Right lobe of liver (tissue), 6 donors: ENCODE data around the gene NEDD4L. TPM values are rescaled to one million over a fixed set of nuclear protein-coding genes. Genes with fewer than 3 reads are reported as not detected.

Source experiments
- ATAC-seq, 4 donors: fragments of 200-7000 bp; cut with Tn5 transposase; one replicate each; pipeline ENCODE4 v1.9.1; 2020; ENCODE audit warnings: mild to moderate bottlenecking in 4 of 4, moderate library complexity in 4 of 4
- DNase-seq, 3 donors: peaks; one replicate each; pipeline ENCODE4 v3.0.0-alpha.2; 2020
- H3K27ac ChIP-seq, 3 donors: fragments of 200-600 bp; one replicate each; pipeline ENCODE4 v1.8.0; 2022
- H3K27me3 ChIP-seq, 2 donors: fragments of 200-600 bp; one replicate each; pipeline ENCODE4 v1.8.0; 2022
- H3K36me3 ChIP-seq, 4 donors: fragments of 200-600 bp; sonication (generic) in 1 of 4; one replicate each; pipeline versions ENCODE4 v1.5.1 to v1.8.0; 2017 to 2022; ENCODE audit warnings: control low read depth in 1 of 4
- H3K4me1 ChIP-seq, 4 donors: fragments of 200-600 bp; sonication (generic) in 1 of 4; one replicate each; pipeline versions ENCODE4 v1.5.1 to v1.8.0; 2017 to 2022; ENCODE audit warnings: control low read depth in 1 of 4
- H3K4me3 ChIP-seq, 3 donors: fragments of 200-600 bp; one replicate each; pipeline ENCODE4 v1.8.0; 2022
- H3K9me3 ChIP-seq, 4 donors: fragments of 200-600 bp; sonication (generic) in 1 of 4; one replicate each; pipeline versions ENCODE4 v1.5.1 to v1.8.0; 2017 to 2022; ENCODE audit warnings: control low read depth in 1 of 4
- POLR2A ChIP-seq: fragments of 450-650 bp; IDR thresholded peaks from one replicate; pipeline ENCODE4 v1.6.1; 2017; ENCODE audit warnings: antibody characterized with exemption, mild to moderate bottlenecking
- WGBS: methylation state at CpG from one replicate; pipeline ENCODE4 v1.1.6; 2018; ENCODE audit warnings: low coverage, low lambda C conversion rate; ENCODE audit not compliant: insufficient coverage; ENCODE audit errors: missing lambda C conversion rate; 5-methylcytosine and 5-hydroxymethylcytosine counted together
- intact Hi-C, 2 donors: fragments of 100-400 bp; cut with DNase I; formaldehyde crosslinking; loops; one replicate each; pipeline versions ENCODE4 v1.11.2 to v1.14.1; 2022
- total RNA-seq, 6 experiments: library from RNA; depleted of rRNA in 2 of 6; stranded (reverse); fragments of >200 nt in 2 of 6; fragmentation: NEBNext Ultra II Directional in 3 of 6; extraction: Animal tissue kit (Norgen Biotek cat#: 25700) in 3 of 6; gene quantifications; one replicate each; pipeline versions ENCODE4 v1.1.0 to v1.2.4, GENCODE V29; 2016 to 2023
- TF ChIP-seq, protein P1 (sequence below), 4 donors: fragments of 200-600 bp in 3 of 4; fragments of 450-650 bp in 1 of 4; IDR thresholded peaks; one replicate each; pipeline versions ENCODE4 v1.5.1 to v1.8.0; 2016 to 2022; ENCODE audit warnings: antibody characterized with exemption in 4 of 4, mild to moderate bottlenecking in 2 of 4
- donor health status: DM: no; HTN: yes; CAD: no.
- donor health status: DM: no; HTN: no; CAD: no.
- donor health status: DM: no; HTN: no; CAD: no.
- donor health status: DM: no; HTN: yes; CAD: no.
- donor health status: DM: no; HTN: yes; CAD: no.

Gene NEDD4L
- total RNA-seq, 6 experiments from 2014 or later: 21.5 to 41.0 (median 33.2) TPM

DNA sequence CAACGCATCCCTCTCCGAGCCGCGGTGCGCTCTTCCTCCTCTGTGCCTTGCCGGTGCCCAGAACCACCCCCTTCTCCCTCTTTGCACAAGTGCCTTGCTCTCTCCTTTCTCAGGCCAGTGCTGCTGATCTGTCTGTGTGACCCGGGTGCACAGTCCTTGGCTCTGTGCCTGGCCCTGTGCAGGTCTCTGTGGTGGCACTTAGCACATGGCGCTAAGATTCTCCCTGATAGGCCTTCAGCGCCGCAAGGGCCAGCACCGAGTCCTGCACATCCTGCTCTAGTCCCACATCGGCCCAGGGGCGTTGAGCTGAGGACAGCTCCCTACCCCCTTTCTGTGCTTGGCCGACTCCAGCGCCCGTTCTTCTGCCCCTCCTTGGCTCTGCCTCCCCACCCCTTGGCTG, 136.1 kb downstream of the NEDD4L start:
- no peak overlapping the region for H3K4me3 ChIP-seq
- no peak overlapping the region for H3K27ac ChIP-seq
- H3K36me3 ChIP-seq: no peaks in the 10 kb centered on the region
- H3K9me3 ChIP-seq: no peaks in the 10 kb centered on the region
- DNase-seq: peak; percentile 68 to 76 (median 75)
- 60% methylated on average over 7 of the region's 16 CpGs for WGBS
- TF ChIP-seq, protein P1, sequence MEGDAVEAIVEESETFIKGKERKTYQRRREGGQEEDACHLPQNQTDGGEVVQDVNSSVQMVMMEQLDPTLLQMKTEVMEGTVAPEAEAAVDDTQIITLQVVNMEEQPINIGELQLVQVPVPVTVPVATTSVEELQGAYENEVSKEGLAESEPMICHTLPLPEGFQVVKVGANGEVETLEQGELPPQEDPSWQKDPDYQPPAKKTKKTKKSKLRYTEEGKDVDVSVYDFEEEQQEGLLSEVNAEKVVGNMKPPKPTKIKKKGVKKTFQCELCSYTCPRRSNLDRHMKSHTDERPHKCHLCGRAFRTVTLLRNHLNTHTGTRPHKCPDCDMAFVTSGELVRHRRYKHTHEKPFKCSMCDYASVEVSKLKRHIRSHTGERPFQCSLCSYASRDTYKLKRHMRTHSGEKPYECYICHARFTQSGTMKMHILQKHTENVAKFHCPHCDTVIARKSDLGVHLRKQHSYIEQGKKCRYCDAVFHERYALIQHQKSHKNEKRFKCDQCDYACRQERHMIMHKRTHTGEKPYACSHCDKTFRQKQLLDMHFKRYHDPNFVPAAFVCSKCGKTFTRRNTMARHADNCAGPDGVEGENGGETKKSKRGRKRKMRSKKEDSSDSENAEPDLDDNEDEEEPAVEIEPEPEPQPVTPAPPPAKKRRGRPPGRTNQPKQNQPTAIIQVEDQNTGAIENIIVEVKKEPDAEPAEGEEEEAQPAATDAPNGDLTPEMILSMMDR (IDR thresholded peaks at IDR 0.05): no peak
- TF ChIP-seq POLR2A: no peak
- H3K27me3 ChIP-seq: no peaks in the 10 kb centered on the region
- ATAC-seq: peak; percentile 77 to 86 (median 83)
- intact Hi-C loops: no loop called here
- peaks cover 0 to 9% (median 0%) of the 10 kb centered on the region in 4 donors for H3K4me1 ChIP-seq

DNA sequence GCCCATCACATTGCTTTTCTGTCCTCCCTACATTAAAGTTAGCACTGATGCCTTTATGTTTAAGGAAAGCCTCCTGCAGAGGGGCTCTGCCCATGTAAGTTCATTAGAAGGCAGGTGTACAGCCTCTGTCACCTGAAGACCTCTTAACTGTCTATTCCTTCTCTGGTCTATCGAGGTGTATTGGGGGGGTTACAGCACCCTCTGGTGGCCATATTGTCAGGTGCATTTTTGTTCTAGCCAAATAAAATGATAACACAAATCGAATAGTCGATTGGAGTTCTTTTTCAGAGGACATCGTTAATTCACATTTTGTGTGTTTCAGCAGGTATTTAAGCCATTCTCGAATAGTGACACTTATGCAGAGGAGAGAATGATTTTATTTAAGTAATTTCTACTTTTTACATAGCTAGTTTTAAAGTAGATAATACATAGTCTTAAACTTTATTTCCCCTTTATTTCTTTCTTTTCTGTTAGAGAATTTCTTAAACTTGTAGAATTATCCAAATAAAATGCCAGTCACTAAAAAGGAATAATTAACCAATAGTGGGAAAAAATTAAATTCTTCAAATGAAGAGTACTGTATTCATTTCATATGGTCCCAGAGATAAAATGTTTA, 136.8 kb downstream of the NEDD4L start:
- TF ChIP-seq POLR2A: no peak
- TF ChIP-seq, protein P1 (IDR thresholded peaks at IDR 0.05): peak; percentile 80 to 92 (median 92)
- ATAC-seq: peak; percentile 80 to 87 (median 81)
- 12% methylated on average over 5 of the region's 5 CpGs for WGBS
- Histone ChIP-seq H3K9me3 (no peaks in the 10 kb centered on the region), H3K4me3 (no peak overlapping the region), H3K4me1 (peaks cover 0 to 9% (median 0%) of the 10 kb centered on the region in 4 donors), H3K36me3 (no peaks in the 10 kb centered on the region), H3K27me3 (no peaks in the 10 kb centered on the region), H3K27ac (no peak overlapping the region)
- intact Hi-C loops: no loop called here
- peak in 1 of 3 donors; percentile 61 for DNase-seq

DNA sequence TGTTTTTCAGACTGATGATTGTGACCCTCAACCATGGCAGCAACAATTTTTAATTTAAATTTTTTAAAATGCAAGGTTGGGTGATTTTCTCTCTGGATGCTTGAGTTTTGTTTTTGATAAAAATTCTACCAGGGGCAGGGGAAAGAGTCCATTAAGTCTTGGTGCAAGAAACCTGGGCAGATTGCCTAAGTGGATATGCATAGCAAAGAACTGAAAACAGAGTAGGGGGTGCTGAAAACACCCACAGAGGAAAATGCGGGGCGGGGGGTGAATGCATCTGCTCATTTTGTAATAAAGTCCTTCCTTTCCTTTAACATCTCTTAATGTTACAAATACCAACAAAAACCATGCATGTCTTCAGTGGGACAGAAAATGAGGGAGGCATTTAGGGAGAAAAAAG, 138.0 kb downstream of the NEDD4L start:
- H3K4me1 ChIP-seq: peaks cover 0 to 9% (median 0%) of the 10 kb centered on the region in 4 donors

DNA sequence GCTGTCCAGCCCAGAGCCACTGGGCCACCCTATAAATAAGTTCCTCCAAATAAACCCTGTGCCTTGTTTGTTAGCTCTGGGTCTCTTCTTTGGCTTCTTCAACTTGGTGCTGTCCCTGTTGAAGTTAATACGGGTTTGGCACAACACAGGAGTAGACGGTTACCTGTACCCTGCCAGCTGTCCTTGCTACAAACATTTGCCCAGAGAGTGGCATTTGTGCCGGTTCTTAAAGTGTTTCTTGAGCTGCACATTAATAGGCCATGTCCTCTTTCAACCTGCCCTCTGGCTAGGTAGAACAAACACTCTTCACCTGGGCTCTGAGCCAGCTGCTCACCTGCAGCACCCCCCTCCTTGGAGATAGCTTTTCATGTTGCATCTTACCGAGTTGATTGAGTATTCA, 139.2 kb downstream of the NEDD4L start:
- no peaks in the 10 kb centered on the region for H3K36me3 ChIP-seq
- no peaks in the 10 kb centered on the region for H3K9me3 ChIP-seq
- intact Hi-C loops: no loop called here
- peaks cover 0 to 9% (median 0%) of the 10 kb centered on the region in 4 donors for H3K4me1 ChIP-seq
- no peak for DNase-seq
- no peak overlapping the region for H3K27ac ChIP-seq
- TF ChIP-seq, protein P1 (IDR thresholded peaks at IDR 0.05): no peak
- H3K27me3 ChIP-seq: no peaks in the 10 kb centered on the region
- no peak for ATAC-seq
- WGBS: 63% methylated on average over 4 of the region's 4 CpGs
- no peak overlapping the region for H3K4me3 ChIP-seq

More for the DNA sequence above, 138.0 kb downstream of the NEDD4L start:
- TF ChIP-seq POLR2A: no peak
- TF ChIP-seq, protein P1 (IDR thresholded peaks at IDR 0.05): no peak
- 100% methylated on average over 2 of the region's 2 CpGs for WGBS
- Histone ChIP-seq H3K9me3 (no peaks in the 10 kb centered on the region), H3K27me3 (no peaks in the 10 kb centered on the region), H3K4me3 (no peak overlapping the region), H3K36me3 (no peaks in the 10 kb centered on the region), H3K27ac (no peak overlapping the region)
- ATAC-seq (no peak), DNase-seq (no peak)
- intact Hi-C loops: no loop called here
